ENCODE measurements around the gene C1orf52. TPM values are rescaled to one million over a fixed set of nuclear protein-coding genes. Genes with fewer than 3 reads are reported as not detected.
"Not testable (repeated sequence)": the region's sequence is repeated elsewhere in the genome, so short reads cannot be mapped to it uniquely, and the experiment has no call there.

The C1orf52 gene
- polyA plus RNA-seq, 10 donors, result 24.0 to 35.5 (median 27.7) TPM

DNA sequence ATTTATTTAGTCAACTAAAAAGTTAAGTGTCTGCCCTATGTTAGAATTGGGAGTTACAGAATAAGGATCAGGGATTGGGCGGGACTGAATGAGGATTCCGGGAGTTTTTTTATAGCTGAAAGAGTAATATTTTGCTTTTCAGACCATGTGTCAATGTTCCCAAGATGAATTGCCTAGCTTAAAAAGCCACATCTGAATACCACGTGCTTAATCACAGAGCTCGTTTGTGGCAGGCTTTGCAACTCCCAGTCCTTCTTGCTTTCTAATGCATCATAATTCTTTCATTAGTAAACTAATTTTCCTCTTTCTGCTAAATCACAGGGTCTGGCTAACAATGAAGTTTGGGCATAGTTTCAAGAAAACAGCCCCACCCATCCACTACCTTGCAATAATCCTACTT lies 21.2 kb upstream of the C1orf52 start:
- DNase-seq, result no peak

- DNase-seq, result no peak
Observed at GRCh38 chr1:85279458-85280080, 20.1 kb upstream of the C1orf52 start.

- peak in 1 of 3 donors; percentile 84 for DNase-seq
Observed at GRCh38 chr1:85278853-85279314, 19.4 kb upstream of the C1orf52 start.

DNA sequence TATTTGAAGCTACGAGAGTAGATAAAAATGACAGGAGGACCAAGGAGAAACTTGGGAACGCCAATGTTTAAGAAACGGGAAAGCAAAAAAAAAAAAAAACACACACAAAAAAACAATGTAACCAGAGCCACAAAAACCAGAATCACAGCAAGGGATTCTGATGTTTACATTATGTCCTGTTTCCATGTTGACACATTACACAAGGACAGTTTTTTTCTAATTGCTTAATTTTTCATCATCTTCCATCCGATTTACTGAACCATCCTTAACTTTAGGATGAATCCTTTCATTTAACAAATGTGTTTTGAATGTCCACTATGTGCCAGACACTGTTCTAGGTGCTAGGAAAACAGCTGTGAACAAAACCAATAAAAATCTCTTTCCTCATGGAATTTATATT lies 18.3 kb upstream of the C1orf52 start:
- no peak for DNase-seq

DNA sequence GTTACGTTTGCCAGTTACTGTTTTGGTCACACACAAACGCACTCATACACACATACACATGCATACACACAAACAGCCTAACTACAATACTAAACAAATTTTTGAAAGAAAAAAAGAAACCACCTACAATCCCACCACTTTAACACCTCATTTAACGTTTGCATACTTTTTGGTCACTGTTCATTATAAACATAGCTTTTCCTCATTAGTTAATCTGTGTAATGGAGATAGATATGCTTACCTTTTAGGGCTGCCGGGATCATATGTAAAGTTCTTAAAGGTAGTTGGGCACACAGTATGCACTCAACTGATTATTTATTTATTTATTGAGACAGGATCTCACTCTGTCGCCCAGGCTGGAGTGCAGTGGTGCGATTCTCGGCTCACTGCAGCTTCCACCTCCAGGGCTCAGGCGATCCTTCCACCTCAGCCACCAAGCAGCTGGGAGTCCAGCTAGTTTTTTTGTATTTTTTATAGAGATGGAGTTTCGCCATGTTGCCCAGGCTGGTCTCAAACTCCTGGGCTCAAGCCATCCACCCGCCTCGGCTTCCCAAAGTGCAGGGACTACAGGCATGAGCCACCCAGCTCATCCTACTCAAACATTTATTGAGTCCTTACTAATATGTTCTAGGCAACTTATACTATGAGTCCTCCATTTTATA lies 17.6 kb upstream of the C1orf52 start:
- no peak for DNase-seq

- DNase-seq, result peak; percentile 98 to 100 (median 99)
Observed at GRCh38 chr1:85276215-85276977, 16.9 kb upstream of the C1orf52 start, which contains the start of gene BCL10. BCL10 (minus strand) TSS chr1:85276632; CDS start chr1:85276352, 280 bp downstream.

GRCh38 chr1:85275701-85276214 lies 16.3 kb upstream of the C1orf52 start:
- DNase-seq, result no peak

DNA sequence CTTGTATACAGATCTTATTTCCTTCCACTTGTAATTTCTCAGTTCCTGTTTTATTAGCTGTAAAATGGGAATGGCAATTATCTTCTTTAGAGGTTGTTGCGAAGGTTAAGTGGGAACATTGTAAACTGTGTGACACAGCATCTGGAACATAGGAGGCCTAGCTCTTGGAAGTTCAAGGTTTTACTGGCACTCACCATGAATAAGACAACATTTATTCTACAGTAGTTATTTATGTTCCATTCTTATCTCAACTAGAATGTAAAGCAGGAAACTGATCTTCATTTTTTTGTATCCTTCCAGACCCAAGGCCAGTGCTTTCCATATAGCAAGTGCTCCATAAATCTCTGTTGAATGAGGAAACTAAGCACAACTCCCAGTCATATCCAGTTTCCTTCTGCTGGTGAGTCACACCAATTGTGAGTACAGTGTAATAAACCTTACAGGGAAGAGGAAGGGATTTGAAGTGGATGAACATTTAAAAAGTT lies 15.5 kb upstream of the C1orf52 start:
- DNase-seq, result peak in 1 of 3 donors; percentile 41

GRCh38 chr1:85273397-85273796 lies 13.9 kb upstream of the C1orf52 start:
- no peak for DNase-seq

- DNase-seq, result no peak
Observed at GRCh38 chr1:85268801-85269585, 9.5 kb upstream of the C1orf52 start.

DNA sequence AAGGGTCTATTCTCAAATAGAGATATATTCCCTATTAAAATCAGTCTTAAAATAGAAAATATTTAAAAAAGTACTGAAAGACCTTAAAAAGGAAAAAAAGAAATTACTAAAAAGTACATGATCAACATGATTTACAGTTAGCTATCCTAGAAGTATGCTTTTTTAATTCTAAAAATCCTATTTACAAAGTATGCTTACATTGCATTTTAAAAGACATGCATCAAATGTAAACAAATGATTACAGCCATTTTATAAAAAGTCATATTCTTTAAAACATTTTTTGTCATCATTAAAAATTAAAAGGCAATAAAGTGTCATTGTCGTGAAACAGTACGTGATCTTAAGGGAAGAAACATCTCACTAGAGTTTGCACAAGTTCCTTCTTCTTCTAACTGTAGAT lies 7.9 kb upstream of the C1orf52 start:
- DNase-seq, result no peak

- no peak for DNase-seq
Observed at GRCh38 chr1:85264150-85264549, 4.7 kb upstream of the C1orf52 start.

DNA sequence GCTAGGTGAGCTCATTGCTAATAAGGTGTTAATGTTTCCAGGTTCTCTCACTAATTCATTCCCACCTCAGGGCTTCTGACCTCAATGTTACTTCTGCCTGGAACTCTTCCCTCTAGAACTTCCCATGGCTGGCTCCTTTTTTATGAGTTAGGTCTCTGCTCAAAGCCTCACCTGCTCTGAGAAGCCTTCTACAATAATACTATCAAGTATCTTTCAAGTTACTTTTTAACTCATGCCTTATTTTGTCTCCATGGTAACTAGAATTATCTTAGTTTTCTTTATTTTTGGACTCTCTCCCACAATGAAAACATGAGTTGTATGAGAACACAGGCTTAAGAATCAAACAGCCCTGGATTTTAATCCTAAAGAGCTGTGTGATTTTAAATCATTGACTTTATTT lies 3.5 kb upstream of the C1orf52 start:
- DNase-seq, result no peak

- DNase-seq, result peak; percentile 79 to 97 (median 92)
Observed at GRCh38 chr1:85259912-85260274, 431 bp upstream of the C1orf52 start.

- DNase-seq, result peak in 1 of 3 donors; percentile 10
Observed at GRCh38 chr1:85258536-85259117, 835 bp downstream of the C1orf52 start.

GRCh38 chr1:85249042-85249441 lies 10.4 kb downstream of the C1orf52 start:
- DNase-seq, result not testable (repeated sequence)

DNA sequence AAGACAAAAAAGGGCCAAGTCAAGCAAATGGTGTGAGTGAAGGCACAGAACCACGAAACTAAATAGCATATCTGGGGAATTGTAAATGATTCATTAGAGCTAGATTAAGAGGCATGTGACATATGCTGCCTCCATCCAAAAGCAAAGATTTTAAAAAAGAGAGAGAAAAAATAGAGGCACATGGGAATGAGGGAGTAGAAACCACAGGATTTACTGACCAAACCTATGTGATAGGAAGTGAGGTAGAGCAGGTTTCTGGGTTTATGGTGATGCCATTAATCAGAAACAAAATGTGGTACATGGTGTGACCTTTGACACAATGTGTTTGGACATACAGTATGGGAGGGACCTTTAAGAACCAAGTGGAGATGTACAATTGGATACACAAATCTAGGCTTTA lies 13.6 kb downstream of the C1orf52 start:
- DNase-seq, result no peak

GRCh38 chr1:85245456-85245855 lies 14.0 kb downstream of the C1orf52 start:
- peak in 1 of 3 donors; percentile 36 for DNase-seq

DNA sequence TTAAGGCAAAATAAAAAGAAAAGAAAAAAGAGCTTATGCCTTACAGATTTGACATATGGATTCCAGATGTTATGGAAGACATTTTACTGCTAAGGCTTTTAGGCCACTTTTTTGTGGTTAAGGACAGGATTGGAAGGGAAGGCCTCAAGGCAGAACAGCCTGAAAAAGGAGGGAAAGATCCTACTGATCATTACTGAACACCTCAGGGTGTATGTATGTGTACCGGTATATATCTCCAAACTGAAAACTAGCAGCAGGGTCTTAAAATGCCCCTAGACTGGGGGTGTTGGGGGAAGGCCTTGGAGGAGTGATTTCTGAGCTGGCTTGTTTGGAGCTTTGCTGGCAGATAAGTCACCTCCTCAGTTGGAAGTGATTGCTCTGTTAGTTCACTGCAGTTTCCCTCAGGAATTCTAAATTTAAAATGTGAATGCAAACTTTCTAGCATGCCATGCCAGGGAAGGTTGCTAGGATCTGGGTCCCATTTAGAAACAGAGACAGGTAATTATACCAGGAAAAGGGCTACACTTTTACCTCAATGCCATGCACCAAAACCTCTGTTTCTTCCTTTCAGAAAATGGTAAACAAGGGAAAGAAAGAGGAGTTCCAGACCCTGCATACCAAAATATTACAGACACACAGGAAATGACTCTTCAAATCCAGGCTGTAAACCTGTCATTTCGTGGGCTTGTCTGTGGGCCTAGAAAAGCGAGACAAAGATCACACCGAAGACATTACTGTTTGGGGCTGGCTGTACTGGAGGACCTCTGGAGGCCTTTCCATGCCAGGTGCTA lies 15.0 kb downstream of the C1orf52 start:
- DNase-seq, result peak in 2 of 3 donors; percentile 39 to 89

GRCh38 chr1:85243372-85243771 lies 16.1 kb downstream of the C1orf52 start:
- peak in 1 of 3 donors; percentile 65 for DNase-seq

Data from muscle of back (tissue), 11 donors.